ENCODE results near the gene CNTNAP1.

DNA sequence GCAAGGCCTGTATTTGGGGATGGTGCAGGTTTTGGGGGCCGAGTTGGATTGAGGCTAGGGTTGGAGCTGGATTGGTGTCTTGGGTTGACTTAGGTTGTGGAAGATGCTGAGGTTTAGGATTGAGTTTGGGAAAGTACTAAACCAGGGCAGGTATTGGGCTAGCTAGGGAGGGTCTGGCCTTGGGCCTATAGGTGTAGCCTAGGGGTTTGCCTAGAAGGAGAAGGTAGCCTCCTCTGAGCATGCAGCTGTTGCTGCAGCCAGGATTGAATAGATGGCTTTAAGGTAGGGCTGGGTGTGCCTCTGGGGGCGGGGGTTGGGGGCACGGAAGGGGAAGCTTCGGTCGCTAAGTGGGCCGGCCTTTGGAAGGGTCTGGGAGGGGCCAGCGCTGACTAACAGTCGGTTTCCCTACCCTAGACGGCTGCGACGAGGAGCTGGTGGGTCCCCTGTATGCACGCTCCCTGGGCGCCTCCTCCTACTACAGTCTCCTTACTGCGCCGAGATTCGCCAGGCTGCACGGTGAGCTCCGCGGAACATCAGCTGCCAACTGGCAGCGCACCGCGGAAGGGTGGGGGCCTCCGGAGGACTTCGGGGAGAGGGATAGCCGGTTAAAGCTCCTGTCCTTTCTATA, 1.2 kb downstream of the CNTNAP1 start:
- TF ChIP-seq, protein P1, sequence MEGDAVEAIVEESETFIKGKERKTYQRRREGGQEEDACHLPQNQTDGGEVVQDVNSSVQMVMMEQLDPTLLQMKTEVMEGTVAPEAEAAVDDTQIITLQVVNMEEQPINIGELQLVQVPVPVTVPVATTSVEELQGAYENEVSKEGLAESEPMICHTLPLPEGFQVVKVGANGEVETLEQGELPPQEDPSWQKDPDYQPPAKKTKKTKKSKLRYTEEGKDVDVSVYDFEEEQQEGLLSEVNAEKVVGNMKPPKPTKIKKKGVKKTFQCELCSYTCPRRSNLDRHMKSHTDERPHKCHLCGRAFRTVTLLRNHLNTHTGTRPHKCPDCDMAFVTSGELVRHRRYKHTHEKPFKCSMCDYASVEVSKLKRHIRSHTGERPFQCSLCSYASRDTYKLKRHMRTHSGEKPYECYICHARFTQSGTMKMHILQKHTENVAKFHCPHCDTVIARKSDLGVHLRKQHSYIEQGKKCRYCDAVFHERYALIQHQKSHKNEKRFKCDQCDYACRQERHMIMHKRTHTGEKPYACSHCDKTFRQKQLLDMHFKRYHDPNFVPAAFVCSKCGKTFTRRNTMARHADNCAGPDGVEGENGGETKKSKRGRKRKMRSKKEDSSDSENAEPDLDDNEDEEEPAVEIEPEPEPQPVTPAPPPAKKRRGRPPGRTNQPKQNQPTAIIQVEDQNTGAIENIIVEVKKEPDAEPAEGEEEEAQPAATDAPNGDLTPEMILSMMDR (conservative IDR thresholded peaks at IDR 0.05; ENCODE audit: low read length): no peak
- TF ChIP-seq EZH2phosphoT487 (IDR thresholded peaks at IDR 0.05; ENCODE audit: borderline replicate concordance): no peak
